Embryonic facial prominence (tissue), 1 donor: Measurements from ENCODE around the gene RNASE9.
"Not testable (repeated sequence)": the region's sequence is repeated elsewhere in the genome, so short reads cannot be mapped to it uniquely, and the experiment has no call there.

Source experiments
- DNase-seq: peaks from one replicate; pipeline ENCODE4 v3.0.0-alpha.2; 2016; ENCODE audit errors: extremely low spot score

RNASE9 gene

DNA sequence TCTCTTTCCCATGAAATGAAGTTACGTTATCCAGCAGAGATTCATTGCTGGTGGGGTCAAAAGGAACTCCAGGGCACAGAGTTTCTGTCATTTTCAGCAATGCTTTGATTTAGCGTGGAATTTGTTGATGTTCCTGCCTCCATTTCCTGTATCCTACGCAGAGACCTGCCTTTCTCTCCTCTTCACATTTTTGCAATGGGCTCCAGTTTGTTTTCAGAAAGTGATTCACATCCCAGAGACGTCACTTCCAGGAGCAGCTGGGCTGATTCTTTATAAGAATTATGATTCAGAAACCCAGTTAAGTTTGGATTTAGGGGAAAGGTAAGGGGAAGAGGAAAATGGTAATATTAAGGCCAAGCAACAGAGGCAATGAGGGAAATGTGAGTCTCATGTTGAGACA is 43.9 kb downstream of the RNASE9 start:
- DNase-seq = no peak

DNA sequence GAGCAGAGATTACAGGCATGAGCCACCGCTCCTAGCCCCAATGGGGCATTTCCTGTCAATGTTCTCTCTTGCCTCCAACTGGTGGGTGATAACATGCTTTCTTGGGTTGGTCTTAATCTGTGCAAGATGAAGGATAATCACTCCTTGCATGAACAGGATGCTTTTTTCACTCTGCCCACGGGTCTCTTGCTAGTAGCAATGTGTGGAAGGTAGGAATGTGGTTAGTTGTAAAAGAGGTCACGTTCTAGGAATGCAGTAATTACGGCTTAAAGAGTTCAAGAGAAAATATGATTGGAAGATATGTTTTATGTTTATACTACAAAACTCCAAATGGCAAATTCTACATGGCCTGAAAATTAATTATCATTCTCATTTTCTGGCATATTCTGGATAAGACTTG is 45.0 kb downstream of the RNASE9 start:
- no peak for DNase-seq

DNA sequence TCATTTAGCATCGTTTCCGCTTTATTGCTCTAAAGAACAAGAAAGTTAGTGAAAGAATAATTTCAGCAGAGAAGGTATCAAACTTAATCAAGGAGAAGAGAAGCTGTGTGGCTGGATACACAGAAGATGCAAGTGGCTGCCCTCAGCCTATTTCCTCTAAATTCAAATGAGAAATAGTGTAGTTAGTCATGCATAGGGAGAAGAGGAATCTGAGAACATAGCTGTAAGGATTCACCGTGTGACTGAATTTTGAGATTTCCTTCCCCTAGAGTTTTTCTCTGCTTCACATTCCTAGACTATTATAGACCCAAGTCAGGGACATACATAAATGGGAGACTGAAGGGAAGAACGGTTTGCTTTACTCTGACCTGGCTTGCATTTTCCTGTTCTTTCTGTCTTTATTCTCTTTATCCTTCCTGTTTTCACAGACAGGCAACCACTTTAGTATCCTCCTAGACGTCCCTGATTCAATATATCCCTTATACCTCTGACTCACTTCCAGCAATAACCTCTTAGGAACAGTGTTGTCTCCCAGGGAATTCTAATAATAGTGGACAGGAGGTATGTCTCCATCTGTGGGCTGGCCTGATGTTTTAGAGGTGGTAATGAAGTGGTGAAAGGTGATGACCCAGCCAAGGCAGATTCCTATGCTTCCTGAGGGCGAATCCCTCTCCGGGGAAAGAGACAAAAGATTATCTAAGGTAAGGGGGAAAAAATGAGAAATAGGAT is 48.5 kb downstream of the RNASE9 start:
- DNase-seq = no peak

DNA sequence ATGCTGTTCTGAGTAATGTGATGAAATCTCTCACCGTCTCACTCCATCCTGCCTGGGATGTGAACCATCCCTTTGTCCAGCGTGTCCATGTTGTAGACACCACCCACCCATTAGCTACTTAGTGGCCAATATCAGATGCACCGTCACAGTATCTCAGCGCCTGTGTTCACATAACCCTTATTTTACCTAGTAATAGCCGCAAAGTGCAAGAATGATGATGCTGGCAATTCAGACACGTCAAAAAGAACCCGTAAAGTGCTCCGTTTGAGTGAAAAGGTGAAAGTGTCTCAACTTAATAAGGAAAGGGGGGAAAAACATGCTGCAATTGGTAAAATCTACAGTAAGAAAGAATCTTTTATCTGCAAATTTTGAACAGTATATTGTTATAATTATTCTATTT is 52.5 kb downstream of the RNASE9 start:
- no peak for DNase-seq

DNA sequence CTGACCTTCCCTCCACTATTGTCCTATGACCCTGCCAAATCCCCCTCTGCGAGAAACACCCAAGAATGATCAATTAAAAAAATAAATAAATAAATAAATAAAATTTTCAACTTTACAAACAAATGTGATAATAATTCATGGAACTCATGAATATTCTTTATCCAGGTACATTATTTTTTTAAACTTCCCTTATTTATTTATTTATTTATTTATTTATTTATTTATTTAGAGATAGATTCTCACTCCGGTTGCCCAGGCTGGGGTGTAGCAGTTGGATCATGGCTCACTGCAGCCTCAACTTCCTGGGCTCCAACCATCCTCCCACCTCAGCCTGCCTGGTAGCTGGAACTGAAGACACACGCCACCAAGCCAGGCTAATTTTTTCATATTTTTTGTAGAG is 53.3 kb downstream of the RNASE9 start:
- DNase-seq = not testable (repeated sequence)

DNA sequence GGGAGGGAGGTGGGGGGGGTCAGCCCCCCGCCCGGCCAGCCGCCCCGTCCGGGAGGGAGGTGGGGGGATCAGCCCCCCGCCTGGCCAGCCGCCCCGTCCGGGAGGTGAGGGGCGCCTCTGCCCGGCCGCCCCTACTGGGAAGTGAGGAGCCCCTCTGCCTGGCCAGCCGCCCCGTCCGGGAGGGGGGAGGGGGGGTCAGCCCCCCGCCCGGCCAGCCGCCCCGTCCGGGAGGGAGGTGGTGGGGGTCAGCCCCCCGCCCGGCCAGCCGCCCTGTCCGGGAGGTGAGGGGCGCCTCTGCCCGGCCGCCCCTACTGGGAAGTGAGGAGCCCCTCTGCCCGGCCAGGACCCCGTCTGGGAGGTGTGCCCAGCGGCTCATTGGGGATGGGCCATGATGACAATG is 54.1 kb downstream of the RNASE9 start:
- DNase-seq = not testable (repeated sequence)

DNA sequence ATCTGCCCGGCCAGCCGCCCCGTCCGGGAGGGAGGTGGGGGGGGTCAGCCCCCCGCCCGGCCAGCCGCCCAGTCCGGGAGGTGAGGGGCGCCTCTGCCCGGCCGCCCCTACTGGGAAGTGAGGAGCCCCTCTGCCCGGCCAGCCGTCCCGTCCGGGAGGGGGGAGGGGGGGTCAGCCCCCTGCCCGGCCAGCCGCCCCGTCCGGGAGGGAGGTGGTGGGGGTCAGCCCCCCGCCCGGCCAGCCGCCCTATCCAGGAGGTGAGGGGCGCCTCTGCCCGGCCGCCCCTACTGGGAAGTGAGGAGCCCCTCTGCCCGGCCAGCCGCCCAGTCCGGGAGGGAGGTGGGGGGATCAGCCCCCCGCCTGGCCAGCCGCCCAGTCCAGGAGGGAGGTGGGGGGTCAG is 54.6 kb downstream of the RNASE9 start:
- not testable (repeated sequence) for DNase-seq
